Neuronal stem cell (in vitro differentiated cells): Measurements from ENCODE around the gene TNIP2.

Experiments used
- DNase-seq: peaks from one replicate; pipeline ENCODE4 v3.0.0-alpha.2; 2013; ENCODE audit warnings: low spot score
- H2AFZ ChIP-seq: one replicate; pipeline ENCODE4 v1.6.1; 2013; ENCODE audit warnings: mild to moderate bottlenecking, low read length, inconsistent platforms
- H2AK5ac ChIP-seq: 2 replicates; pipeline ENCODE4 v1.6.1; 2013; ENCODE audit warnings: low read depth, mild to moderate bottlenecking, inconsistent platforms, low read length, moderate library complexity, mixed read lengths
- H2BK120ac ChIP-seq: 2 replicates; pipeline ENCODE4 v1.6.1; 2013; ENCODE audit warnings: low read depth, mild to moderate bottlenecking, inconsistent platforms, low read length, moderate library complexity, mixed read lengths
- H2BK12ac ChIP-seq: one replicate; pipeline ENCODE4 v1.6.1; 2013; ENCODE audit warnings: low read length, inconsistent platforms
- H2BK15ac ChIP-seq: 2 replicates; pipeline ENCODE4 v1.6.1; 2013; ENCODE audit warnings: mild to moderate bottlenecking, low read length, inconsistent platforms, mixed read lengths
- H2BK5ac ChIP-seq: one replicate; pipeline ENCODE4 v1.6.1; 2013; ENCODE audit warnings: inconsistent platforms, mild to moderate bottlenecking, low read length, moderate library complexity
- H3K14ac ChIP-seq: one replicate; pipeline ENCODE4 v1.6.1; 2013; ENCODE audit warnings: low read length, inconsistent platforms
- H3K18ac ChIP-seq: 2 replicates; pipeline ENCODE4 v1.6.1; 2013; ENCODE audit warnings: low read length, inconsistent platforms
- H3K23ac ChIP-seq: 2 replicates; pipeline ENCODE4 v1.6.1; 2013; ENCODE audit warnings: low read depth, mild to moderate bottlenecking, mixed read lengths, low read length, inconsistent platforms; ENCODE audit not compliant: poor library complexity
- H3K27ac ChIP-seq: replicated peaks from 3 replicates; pipeline ENCODE4 v1.5.1; 2013; ENCODE audit warnings: low read length, inconsistent platforms
- H3K27me3 ChIP-seq, 3 experiments: 2 replicates each; pipeline ENCODE4 v1.6.1; 2013; ENCODE audit warnings: low read length in 3 of 3, mild to moderate bottlenecking in 2 of 3, inconsistent platforms in 1 of 3, low read depth in 1 of 3, mixed read lengths in 1 of 3, moderate library complexity in 1 of 3; ENCODE audit not compliant: control insufficient read depth in 3 of 3, insufficient read depth in 3 of 3
- H3K36me3 ChIP-seq, 2 donors: replicated peaks in 1 of 2; 2 replicates each; pipeline ENCODE4 v1.6.1; 2013; ENCODE audit warnings: low read length in 2 of 2; ENCODE audit not compliant: control insufficient read depth in 2 of 2, insufficient read depth in 2 of 2
- H3K4ac ChIP-seq: 2 replicates; pipeline ENCODE4 v1.6.1; 2013; ENCODE audit warnings: inconsistent platforms, mild to moderate bottlenecking, low read length, moderate library complexity
- H3K4me1 ChIP-seq, 2 donors: 1 replicate in 1 of 2; 2 replicates in 1 of 2; pipeline ENCODE4 v1.6.1; 2013; ENCODE audit warnings: low read length in 2 of 2, low read depth in 1 of 2; ENCODE audit not compliant: control insufficient read depth in 2 of 2, insufficient read depth in 1 of 2
- H3K4me2 ChIP-seq: one replicate; pipeline ENCODE4 v1.6.1; 2013; ENCODE audit warnings: mild to moderate bottlenecking, low read length, inconsistent platforms; ENCODE audit not compliant: insufficient read depth, poor library complexity, severe bottlenecking
- H3K4me3 ChIP-seq, 2 donors: 2 replicates each; pipeline ENCODE4 v1.5.1; 2013; ENCODE audit warnings: low read length in 2 of 2, mild to moderate bottlenecking in 2 of 2, inconsistent platforms in 1 of 2, moderate library complexity in 1 of 2
- H3K79me1 ChIP-seq: one replicate; pipeline ENCODE4 v1.6.1; 2013; ENCODE audit warnings: low read depth, mild to moderate bottlenecking, inconsistent platforms, low read length, moderate library complexity
- H3K9ac ChIP-seq: one replicate; pipeline ENCODE4 v1.6.1; 2013; ENCODE audit warnings: mild to moderate bottlenecking, low read depth, low read length, inconsistent platforms; ENCODE audit not compliant: poor library complexity
- H3K9me3 ChIP-seq, 2 donors: replicated peaks in 1 of 2; 2 replicates each; pipeline versions ENCODE3 to v1.6.1; 2013; ENCODE audit warnings: low read length in 2 of 2, mild to moderate bottlenecking in 2 of 2, inconsistent platforms in 1 of 2, low read depth in 1 of 2, mixed read lengths in 1 of 2, moderate library complexity in 1 of 2; ENCODE audit not compliant: control insufficient read depth in 2 of 2, insufficient read depth in 1 of 2
- H4K8ac ChIP-seq: one replicate; pipeline ENCODE4 v1.6.1; 2013; ENCODE audit warnings: low read depth, mild to moderate bottlenecking, inconsistent platforms, low read length, moderate library complexity
- H4K91ac ChIP-seq: one replicate; pipeline ENCODE4 v1.6.1; 2013; ENCODE audit warnings: low read length, low read depth, mild to moderate bottlenecking, inconsistent platforms; ENCODE audit not compliant: poor library complexity
- WGBS, 2 donors: extraction: QIAGEN DNeasy Blood & Tissue Kit; methylation state at CpG; one replicate each; pipeline ENCODE4 v1.1.7; 2013; ENCODE audit warnings: missing lambda C conversion rate in 2 of 2, mixed read lengths in 1 of 2; ENCODE audit not compliant: insufficient read length in 2 of 2, insufficient replicate concordance in 1 of 2; ENCODE audit errors: extremely low coverage in 2 of 2; 5-methylcytosine and 5-hydroxymethylcytosine counted together

Gene TNIP2

GRCh38 chr4:2788532-2789103 lies 32.5 kb upstream of the TNIP2 start:
- Histone ChIP-seq H4K8ac (no peak overlapping the region), H3K9me3 (peaks cover 0 to 3% of the 10 kb centered on the region in 2 donors), H3K4me2 (no peak overlapping the region), H4K91ac (no peak overlapping the region), H2AFZ (peak overlapping the region; percentile 57), H3K36me3 (no peaks in the 10 kb centered on the region), H3K9ac (peak overlapping the region; percentile 70), H2AK5ac (peak overlapping the region; percentile 84), H3K23ac (peak overlapping the region; percentile 20), H3K27me3 (peaks cover 3 to 38% (median 5%) of the 10 kb centered on the region in 3 experiments), H2BK15ac (peak overlapping the region; percentile 85), H3K14ac (peak overlapping the region; percentile 94), H3K18ac (peak overlapping the region; percentile 80), H3K79me1 (no peaks in the 10 kb centered on the region), H3K4me3 (no peak overlapping the region), H3K4me1 (peaks cover 4% of the 10 kb centered on the region in 2 donors), H3K27ac (no peak overlapping the region), H2BK120ac (no peak overlapping the region), H2BK12ac (peak overlapping the region; percentile 94), H3K4ac (no peak overlapping the region), H2BK5ac (peak overlapping the region; percentile 53)
- WGBS, 2 donors: no CpG with 5 or more reads among the region's 4 CpGs
- no peak for DNase-seq

GRCh38 chr4:2788101-2788500 lies 32.0 kb upstream of the TNIP2 start:
- peaks cover 0 to 3% of the 10 kb centered on the region in 2 donors for H3K9me3 ChIP-seq
- H3K4me1 ChIP-seq: peaks cover 3% of the 10 kb centered on the region in 2 donors
- H2AFZ ChIP-seq: peak overlapping the region; percentile 57
- peak overlapping the region; percentile 53 for H2BK5ac ChIP-seq
- peak overlapping the region; percentile 80 for H3K18ac ChIP-seq
- no peak overlapping the region for H3K4ac ChIP-seq
- no peak overlapping the region for H2BK120ac ChIP-seq
- H3K27me3 ChIP-seq: peaks cover 0 to 35% (median 0%) of the 10 kb centered on the region in 3 experiments
- no peak overlapping the region for H4K91ac ChIP-seq
- peak overlapping the region; percentile 90 for H2AK5ac ChIP-seq
- H2BK15ac ChIP-seq: peak overlapping the region; percentile 85
- peak overlapping the region; percentile 94 for H3K14ac ChIP-seq
- H3K79me1 ChIP-seq: no peaks in the 10 kb centered on the region
- no peaks in the 10 kb centered on the region for H3K36me3 ChIP-seq
- peak overlapping the region; percentile 20 for H3K23ac ChIP-seq
- DNase-seq: no peak
- H3K9ac ChIP-seq: no peak overlapping the region
- no peak overlapping the region for H3K4me3 ChIP-seq
- H4K8ac ChIP-seq: no peak overlapping the region
- no peak overlapping the region for H3K4me2 ChIP-seq
- WGBS, 2 donors: no CpG with 5 or more reads among the region's 7 CpGs
- H2BK12ac ChIP-seq: no peak overlapping the region
- no peak overlapping the region for H3K27ac ChIP-seq

- peak overlapping the region; percentile 26 for H2AFZ ChIP-seq
- H3K23ac ChIP-seq: no peak overlapping the region
- WGBS, 2 donors: no CpG with 5 or more reads among the region's 18 CpGs
- H3K36me3 ChIP-seq: no peaks in the 10 kb centered on the region
- H3K18ac ChIP-seq: peak overlapping the region; percentile 71
- H3K9ac ChIP-seq: no peak overlapping the region
- H3K27ac ChIP-seq: no peak overlapping the region
- no peak overlapping the region for H3K4ac ChIP-seq
- H3K4me3 ChIP-seq: no peak overlapping the region
- H3K79me1 ChIP-seq: no peaks in the 10 kb centered on the region
- H2AK5ac ChIP-seq: peak overlapping the region; percentile 90
- no peak overlapping the region for H4K8ac ChIP-seq
- H3K4me1 ChIP-seq: peaks cover 1 to 3% of the 10 kb centered on the region in 2 donors
- no peak overlapping the region for H2BK12ac ChIP-seq
- peak overlapping the region; percentile 94 for H3K14ac ChIP-seq
- no peak overlapping the region for H2BK15ac ChIP-seq
- peaks cover 0 to 3% of the 10 kb centered on the region in 2 donors for H3K9me3 ChIP-seq
- peaks cover 0 to 35% (median 0%) of the 10 kb centered on the region in 3 experiments for H3K27me3 ChIP-seq
- DNase-seq: no peak
- no peak overlapping the region for H4K91ac ChIP-seq
- H2BK5ac ChIP-seq: peak overlapping the region; percentile 53
- H3K4me2 ChIP-seq: no peak overlapping the region
- no peak overlapping the region for H2BK120ac ChIP-seq
These were observed 31.3 kb upstream of the TNIP2 start for GRCh38 chr4:2787230-2788100.

GRCh38 chr4:2786794-2787229 lies 30.7 kb upstream of the TNIP2 start:
- no peak overlapping the region for H2BK120ac ChIP-seq
- no peak overlapping the region for H3K23ac ChIP-seq
- H2BK5ac ChIP-seq: no peak overlapping the region
- H3K4me1 ChIP-seq: peaks cover 0 to 3% of the 10 kb centered on the region in 2 donors
- DNase-seq: no peak
- no peaks in the 10 kb centered on the region for H3K36me3 ChIP-seq
- no peak overlapping the region for H2AFZ ChIP-seq
- peak overlapping the region; percentile 31 for H3K18ac ChIP-seq
- H2BK15ac ChIP-seq: peak overlapping the region; percentile 1
- peak overlapping the region; percentile 41 for H2BK12ac ChIP-seq
- H3K4ac ChIP-seq: no peak overlapping the region
- H3K9me3 ChIP-seq: peaks cover 0 to 6% of the 10 kb centered on the region in 2 donors
- no peak overlapping the region for H3K4me2 ChIP-seq
- H4K8ac ChIP-seq: no peak overlapping the region
- peak overlapping the region; percentile 25 for H3K14ac ChIP-seq
- H3K4me3 ChIP-seq: no peak overlapping the region
- H3K27me3 ChIP-seq: peaks cover 0 to 29% (median 0%) of the 10 kb centered on the region in 3 experiments
- H2AK5ac ChIP-seq: peak overlapping the region; percentile 43
- no peaks in the 10 kb centered on the region for H3K79me1 ChIP-seq
- no peak overlapping the region for H3K9ac ChIP-seq
- no peak overlapping the region for H4K91ac ChIP-seq
- no peak overlapping the region for H3K27ac ChIP-seq
- no CpG with 5 or more reads among the region's 9 CpGs for WGBS, 2 donors
